GM19372 (cell line): ENCODE results near the gene TPCN1.
A peak's percentile ranks its signal among the peaks of the same experiment; 100 is the strongest.
"Not testable (repeated sequence)": the region's sequence is repeated elsewhere in the genome, so short reads cannot be mapped to it uniquely, and the experiment has no call there.

Experiments used
- ATAC-seq: cut with Tn5 transposase; IDR thresholded peaks from one replicate; pipeline ENCODE4 v1.9.1; 2021; ENCODE audit warnings: mild to moderate bottlenecking, low read depth, moderate library complexity; ENCODE audit not compliant: unreplicated experiment

Gene TPCN1

DNA sequence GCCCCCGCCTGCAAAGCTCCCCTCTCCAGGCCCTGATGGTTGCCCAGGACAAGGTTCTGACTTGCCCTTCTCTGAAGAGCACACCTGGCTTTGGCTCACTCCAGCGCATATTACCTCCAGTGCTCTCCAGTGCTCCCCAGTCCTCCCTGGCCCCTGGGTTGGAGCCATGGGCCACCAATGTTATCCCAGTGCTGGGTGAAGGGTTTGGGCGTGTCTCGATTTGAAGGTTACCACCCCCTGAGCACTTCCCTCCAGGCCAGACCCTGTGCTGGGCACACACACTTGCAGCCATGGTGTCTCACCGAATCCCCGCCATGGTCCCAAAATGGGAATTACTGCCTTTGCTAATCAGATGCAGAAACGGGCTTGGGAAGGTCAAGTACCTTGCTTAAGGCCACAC is 24.7 kb upstream of the TPCN1 start:
- ATAC-seq = no peak

DNA sequence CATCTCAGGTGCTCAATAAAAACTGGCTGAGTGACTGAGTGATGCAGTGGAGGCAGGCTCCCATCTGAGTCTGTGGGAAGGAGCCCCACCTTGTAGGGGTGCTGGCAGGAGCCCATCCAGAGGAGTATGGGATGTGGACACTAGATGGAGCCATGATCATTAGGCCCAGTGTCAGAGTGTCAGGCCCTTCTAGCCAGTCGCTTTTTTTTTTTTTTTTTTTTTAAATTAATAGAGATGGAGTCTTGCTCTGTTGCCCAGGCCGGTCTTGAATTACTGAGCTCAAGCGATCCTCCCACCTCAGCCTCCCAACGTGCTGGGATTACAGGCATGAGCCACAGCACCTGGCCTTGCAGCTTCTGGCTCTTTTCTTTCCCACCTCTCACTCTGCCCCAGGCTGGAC is 24.3 kb upstream of the TPCN1 start:
- no peak for ATAC-seq

DNA sequence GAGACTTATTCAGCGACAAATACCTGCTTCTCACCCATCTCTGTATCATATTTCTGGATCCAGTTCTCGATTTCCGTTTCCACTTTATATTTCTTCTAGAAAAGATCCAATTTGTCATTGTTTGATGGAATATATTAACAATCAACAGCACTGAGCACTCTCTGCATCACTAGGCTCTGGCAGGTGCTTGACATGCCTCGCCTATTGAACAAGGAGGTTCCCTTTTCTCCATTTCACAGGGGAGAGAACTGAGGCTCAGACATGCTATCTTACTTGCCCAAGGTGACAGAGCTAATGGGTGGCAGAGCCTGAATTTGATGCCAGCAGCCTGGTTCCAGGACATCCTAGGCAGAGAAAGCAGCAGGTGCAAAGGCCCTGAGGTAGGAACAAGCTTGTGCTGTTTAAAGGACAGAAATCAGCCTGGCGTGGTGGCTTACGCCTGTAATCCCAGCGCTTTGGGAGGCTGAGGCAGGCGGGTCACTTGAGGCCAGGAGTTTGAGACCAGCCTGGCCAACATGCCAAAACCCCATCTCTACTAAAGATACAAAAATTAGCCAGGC is 23.7 kb upstream of the TPCN1 start:
- ATAC-seq = no peak

DNA sequence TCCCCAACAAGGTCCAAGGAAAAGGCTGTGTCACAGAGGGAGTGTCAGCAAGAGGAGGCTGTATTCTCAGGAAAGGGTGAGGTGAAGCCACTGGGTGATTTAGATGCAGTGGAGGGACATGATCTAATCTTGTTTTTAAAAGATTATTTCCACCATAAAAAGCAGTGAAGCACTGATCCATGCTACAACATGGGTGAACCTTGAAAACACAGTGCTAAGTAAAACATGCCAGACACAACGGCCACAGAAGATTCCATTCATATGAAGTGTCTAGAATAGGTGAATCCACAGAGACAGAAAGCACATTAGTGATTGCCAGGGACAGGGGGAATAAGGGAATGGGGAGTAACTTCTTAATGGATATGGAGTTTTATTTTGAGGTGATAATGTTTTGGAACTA is 23.0 kb upstream of the TPCN1 start:
- ATAC-seq = no peak

DNA sequence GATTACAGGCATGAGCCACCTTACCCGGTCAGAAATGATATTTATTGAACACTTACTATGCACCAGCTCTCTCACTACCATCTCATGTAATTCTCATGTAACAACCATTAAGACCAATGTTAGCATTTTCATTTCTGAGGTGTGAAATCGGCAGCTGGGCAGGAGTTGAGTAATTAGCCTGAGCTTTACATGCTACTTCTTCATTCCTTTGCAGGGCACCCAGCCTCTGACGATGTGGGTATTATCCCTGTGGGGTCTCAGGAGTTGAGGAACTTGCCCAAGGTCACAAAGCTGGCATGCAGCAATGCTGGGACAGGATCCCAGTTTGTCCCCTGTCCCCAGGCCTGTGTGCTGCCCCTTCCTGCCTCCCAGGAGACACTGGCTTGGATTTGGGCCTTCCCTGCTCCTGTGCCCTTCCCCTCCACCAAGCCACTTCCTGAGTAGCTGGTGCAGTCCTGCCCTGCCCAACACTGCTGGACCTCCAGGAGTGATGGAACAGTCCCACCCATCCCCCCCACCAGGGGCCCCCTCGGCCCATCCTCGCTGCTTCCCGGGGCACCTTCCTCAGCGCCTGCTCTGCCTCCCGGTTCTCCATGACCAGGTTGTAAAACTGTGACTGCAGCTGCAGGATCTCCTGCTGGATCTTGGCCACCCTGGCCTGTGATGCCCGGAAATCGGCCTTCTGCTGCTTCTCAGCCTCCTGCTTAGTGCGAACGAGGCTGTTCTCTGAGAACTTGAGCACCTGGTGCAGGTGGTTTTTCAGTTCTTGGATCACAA is 21.1 kb upstream of the TPCN1 start:
- no peak for ATAC-seq

DNA sequence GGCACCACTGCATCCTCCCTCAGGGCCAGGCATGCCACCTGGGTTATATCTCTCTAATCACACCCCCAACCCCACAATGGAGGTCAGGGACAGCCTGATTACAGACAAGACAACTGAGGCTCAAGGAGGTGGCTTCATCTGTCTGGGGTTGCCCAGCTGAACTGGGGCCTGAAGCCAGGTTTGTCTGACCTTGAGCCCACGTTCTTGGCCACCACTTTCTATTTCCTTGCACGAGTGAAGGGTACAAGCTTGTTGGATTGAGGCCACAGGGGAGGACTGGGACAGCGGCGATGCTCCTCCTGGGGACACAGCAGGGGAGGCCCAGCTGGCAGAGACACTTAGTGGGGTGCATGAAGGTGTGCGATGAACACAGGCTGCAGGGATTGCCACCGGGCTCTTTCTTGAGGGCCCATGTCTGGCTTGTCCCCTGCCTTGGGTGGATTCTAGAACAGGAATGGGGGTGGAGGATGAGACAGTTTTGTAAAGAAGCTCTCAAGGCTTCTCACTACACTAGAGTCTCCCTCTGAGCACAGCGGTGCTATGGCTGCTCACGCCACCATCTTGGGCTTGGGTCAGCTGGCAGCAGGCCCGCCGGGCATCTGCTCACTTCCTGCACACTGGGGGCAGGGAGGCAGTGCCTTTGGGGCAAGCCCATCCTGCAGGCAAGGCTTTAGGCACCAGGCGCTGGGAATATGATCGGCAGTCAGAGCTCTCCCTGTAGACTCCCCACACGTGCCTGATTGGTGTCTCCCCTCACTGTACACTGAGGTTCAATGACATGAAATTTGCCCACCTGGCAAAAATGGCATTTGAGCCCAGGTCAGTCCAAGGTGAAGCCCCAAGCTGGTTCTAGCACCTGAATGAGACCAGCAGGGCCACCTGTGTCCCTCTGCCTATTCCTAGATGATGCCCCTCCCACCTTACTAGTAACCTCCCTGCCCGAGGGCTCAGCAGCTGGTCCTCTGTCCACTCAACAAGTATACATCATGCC is 19.8 kb upstream of the TPCN1 start:
- no peak for ATAC-seq

DNA sequence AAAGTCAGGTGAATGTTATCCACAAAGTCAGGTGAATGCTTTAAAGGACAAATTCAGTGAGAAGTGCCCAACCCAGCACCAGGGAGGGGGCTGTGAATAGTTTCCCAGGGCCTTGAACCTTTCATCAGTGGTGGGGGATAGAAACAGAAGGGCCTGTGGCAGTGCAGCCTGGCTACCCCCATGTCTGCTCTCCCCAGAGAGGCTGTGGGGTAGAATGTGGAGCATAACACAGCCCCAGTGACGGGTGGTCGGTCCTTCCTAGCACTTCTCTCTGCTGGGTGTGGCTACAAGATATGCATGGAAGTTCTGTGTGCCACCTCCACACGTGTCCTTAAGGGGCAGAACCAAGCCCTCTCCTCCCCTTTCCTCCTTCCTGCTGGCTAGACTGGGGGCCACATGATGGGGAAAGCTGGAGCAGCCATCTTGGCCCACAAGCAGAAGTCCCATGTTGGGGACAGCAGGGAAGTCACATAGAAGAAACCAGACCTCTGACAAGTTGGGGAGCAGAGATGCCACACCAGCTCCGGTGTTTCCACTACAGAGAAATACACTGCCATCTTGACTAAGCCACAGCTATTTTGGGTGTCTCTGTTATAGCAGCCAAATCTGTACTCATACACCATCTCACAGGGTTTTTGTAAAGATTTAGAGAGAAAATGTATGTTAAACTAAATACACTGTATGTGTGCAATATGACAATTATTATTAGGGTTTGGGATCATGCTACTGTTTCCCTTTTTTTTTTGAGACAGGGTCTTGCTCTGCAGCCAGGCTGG is 18.8 kb upstream of the TPCN1 start:
- no peak for ATAC-seq

DNA sequence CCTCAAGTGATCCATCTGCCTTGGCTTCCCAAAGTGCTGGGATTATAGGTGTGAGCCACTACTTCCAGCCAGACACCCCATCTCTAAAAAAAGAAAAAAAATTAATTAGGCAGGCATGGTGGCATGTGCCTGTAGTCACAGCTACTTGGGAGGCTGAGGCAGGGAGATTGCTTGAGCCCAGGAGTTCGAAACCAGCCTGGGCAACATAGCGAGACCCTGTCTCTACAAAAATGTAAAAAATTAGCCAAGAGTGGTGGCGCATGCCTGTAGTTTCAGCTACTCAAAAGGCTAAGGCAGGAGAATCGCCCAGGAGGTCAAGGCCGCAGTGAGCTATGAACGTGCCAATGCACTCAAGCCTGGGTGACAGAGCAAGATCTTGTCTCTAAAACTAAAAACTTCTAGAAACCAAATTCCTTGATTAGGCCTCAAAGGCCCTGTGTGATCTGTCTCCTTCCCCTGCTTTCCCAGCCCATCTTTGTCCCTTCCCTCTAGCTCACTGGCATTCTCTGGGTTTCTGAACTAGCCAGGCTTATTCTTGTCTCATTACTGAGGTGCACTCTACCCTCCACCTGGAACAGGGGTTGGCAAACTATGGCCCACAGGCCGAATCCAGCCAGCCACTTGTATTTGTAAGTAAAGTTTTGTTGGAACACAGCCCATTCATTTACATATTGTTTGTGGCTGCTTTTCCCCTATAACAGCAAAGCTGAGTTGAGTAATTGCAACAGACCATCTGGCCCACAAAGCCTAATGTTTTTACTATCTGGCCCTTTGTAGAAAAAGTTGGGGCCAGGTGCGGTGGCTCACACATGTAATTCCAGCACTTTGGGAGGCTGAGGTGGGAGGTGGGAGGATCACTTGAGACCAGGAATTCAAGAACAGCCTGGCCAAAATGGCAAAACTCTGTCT is 17.2 kb upstream of the TPCN1 start:
- no peak for ATAC-seq

DNA sequence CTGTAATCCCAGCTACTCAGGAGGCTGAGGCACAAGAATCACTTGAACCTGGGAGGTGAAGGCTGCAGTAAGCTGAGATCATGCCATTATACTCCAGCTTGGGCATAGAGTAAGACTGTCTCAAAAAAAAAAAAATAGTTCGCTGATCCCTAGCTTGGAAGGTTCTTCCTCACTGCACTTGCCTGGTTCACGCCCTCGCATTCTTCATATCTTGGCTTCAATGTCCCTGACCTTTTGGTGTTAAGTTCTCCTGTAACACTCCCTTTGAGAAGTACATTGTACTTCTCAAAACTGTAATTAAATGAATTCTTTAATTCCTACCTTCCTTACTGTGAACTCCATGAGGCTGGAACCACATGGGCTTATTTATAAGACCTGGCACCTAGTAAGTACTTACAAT is 16.5 kb upstream of the TPCN1 start:
- ATAC-seq = no peak

DNA sequence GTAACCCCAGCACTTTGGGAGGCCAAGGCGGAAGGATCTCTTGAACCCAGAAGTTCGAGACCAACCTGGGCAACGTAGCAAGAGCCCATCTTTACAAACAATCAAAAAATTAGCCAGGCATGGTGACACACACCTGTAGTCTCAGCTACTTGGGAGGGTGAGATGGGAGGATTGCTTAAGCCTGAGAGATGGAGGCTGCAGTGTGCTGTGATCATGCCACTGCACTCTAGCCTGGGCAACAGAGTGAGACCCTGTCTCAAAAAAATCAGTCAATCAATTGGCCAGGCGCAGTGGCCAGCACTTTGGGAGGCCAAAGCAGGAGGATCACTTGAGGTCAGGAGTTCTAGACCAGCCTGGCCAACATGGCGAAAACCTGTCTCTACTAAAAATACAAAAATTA is 14.5 kb upstream of the TPCN1 start:
- not testable (repeated sequence) for ATAC-seq

DNA sequence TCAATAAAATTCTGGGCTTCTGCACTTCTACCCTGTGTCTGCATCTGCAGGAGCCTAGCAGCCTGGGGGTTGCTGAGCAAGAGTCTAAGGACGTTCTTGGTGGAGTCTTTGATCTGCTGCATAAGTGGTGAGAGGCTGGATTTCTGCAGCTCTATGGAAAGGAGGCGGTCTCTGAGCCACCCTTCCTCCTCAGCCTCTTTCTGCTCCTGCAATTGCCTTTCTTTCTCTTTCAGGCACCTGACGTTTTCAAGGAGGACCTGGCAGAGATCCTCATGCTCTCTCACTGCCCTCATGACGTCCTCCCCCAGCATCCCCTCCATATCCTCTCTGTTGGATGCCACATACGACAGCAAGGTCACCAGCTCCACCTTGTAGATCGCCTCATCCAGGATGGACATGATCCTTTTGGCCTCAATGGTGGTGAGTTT is 13.6 kb upstream of the TPCN1 start:
- peak; percentile 1 for ATAC-seq

DNA sequence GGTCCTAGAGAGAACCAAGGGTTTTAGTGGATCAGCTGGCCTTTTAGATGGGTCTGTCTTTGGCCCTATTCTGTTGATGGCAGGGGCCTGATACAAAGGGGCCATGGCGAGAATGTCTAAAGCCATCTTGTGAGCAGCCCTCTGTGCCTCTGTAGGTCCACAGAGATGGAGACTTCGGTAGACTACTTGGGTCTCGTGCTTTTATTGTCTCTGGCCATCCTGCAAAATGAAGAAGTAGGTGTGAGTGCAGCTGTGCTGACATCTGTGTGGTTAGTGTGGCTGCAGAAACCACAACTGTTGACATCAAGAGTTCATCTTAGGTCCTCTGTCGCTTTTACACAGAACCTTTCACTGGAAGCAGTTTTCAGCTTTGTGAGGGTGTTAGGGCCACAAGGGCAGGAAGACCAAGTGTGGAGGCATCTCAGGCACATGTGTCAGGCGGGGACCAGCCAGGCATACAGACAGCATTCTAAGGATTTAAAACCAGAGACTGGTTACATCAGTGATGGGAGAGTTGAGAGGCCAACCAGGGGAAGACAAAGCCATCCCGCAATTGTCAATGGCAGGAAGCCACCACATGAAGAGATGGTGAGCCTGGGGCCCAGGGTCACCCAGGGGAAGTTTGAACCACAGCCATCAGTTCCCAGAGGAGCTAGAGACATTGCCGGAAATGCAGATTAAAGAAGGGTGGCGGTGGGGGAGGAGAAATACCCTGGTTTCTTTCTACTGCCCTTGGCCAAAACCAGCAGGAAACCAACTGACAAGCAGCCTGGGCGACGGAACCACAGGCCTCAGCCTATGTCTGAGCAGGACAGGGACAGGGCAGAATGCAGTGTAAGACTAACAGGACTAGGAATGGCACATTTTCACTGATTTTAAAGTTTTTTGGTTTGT is 13.0 kb upstream of the TPCN1 start:
- ATAC-seq = peak; percentile 78

DNA sequence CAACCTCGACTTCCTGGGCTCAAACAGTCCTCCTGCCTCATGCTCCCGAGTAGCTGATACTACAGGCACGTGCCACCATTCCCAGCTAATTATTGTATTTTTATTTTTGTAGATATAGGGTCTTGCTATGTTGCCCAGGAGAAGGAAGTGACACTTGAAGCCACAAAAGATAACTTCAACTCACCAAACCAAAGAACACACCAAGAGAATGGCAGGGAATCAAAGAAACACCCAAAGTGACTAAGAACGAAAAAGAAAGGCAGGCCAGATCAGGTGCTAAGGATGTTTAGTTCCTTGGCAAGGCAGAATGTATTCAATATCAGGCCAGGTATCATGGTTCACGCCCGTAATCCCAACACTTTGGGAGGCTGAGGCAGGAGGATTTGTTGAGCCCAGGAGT is 10.1 kb upstream of the TPCN1 start:
- ATAC-seq = no peak

DNA sequence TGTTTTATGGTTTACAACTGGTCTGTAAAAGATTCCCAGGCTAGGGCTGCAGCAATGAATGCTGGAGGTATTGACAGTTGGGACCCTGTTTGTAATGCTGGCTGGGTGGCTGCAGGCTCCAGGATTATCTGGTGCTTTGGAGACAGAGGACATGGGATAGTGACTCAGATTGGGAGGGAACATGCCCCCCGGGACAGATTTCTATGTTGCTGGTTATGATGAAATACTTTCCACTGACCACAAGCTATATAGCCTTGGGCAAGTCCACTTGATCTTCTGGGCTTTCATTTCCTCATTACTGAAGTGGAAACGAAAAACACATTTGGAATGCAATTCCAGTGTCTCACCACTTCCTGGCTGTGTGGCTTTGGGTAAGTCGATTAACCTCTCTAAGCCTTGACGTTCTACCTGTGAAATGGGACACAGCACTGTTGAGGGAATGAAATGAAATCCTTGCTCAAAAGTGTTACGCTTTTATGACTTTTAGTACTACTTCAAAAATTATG is 6.3 kb upstream of the TPCN1 start:
- ATAC-seq = peak; percentile 66

DNA sequence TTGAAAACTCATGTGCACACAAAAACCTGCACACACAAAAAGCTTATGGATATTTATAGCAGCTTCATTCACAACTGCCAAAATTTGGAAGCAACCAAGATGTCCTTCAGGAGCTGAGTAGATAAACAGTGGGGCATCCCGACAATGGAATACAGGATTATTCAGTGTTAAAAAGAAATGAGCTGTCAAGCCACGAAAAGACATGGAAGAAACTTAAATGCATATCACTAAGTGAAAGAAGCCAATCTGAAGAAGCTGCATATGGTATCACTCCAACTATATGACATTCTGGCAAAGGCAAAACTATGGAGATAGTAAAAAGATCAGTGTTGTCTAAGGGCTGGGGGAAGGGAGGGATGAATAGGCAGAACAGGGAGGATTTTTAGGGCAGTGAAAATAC is 5.2 kb upstream of the TPCN1 start:
- ATAC-seq = no peak

DNA sequence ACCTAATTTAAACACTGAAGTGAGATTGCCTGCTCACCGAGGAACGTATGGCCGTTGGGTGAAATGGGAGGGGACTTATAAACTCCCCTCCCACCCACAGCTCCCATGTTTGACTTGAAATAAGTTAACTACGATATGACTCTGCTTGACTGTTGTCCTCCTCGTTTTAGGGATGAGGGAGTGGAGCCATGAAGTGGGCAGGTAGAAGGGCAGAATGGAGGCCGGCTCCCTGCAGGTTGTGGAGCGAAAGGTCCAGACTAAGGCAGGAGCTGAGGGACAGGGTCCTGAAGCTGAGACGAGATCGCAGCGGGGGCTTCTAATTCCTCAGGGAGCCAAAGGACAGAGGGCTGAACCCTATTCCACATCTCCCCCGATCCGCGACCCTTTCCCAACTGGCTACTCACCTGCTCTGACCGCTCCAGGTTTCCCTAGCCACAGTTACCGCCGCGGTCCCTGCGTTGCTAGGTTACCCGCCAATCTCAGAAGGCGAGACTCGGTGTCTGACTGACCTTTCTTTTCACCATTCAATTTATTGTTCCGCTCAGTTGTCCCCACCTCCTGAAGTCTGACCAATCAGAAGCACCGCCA is 577 bp upstream of the TPCN1 start:
- no peak for ATAC-seq

DNA sequence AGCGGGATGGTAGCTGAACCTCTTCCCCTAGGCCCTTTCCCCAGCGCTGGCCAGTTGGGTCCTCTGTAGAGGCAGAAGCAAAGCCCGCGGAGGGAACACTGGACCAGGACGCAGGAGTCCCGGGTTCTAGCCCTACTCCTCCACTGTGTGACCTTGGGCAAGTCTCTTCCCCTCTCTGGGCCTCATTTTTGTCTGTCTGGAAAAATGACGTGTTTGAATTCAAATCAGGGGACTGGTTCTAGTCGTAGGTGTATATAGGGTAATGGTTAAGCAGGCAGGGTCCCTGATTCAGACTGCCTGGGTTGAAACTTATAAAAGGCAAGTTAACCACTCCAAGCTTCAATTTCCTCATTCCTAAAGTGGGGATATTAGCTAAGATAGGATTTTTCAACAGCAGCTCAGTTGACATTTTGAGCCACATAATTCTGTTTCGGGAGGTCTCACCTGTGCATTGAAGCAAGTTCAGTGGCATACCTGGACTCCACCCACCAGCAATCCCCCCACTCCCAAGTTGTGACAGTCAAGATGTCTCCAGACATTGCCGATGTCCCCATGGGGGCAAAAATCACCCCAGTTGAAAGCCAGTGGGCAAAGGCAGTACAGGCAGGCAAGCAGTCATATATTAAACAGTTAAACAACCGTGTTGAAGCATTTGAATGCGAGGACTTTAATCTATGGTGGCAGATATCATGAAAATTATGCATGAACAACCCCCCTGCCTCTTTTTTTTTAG is 899 bp downstream of the TPCN1 start:
- ATAC-seq = no peak
